GM19043 (cell line): ENCODE measurements around the gene KATNA1.
A peak's percentile ranks its signal among the peaks of the same experiment; 100 is the strongest.

Source experiments
- ATAC-seq: cut with Tn5 transposase; IDR thresholded peaks from one replicate; pipeline ENCODE4 v1.9.1; 2021; ENCODE audit warnings: low read depth; ENCODE audit not compliant: unreplicated experiment

KATNA1 gene

GRCh38 chr6:149614337-149614736 is 34.2 kb downstream of the KATNA1 start:
- no peak for ATAC-seq

GRCh38 chr6:149608381-149608982 is 40.0 kb downstream of the KATNA1 start:
- peak; percentile 64 for ATAC-seq

- ATAC-seq, result no peak
Measured at GRCh38 chr6:149600508-149600907, 48.0 kb downstream of the KATNA1 start.

- no peak for ATAC-seq
Measured at GRCh38 chr6:149593408-149593807, 55.1 kb downstream of the KATNA1 start.

GRCh38 chr6:149592983-149593382 is 55.5 kb downstream of the KATNA1 start:
- no peak for ATAC-seq

GRCh38 chr6:149586149-149586548 is 62.4 kb downstream of the KATNA1 start:
- no peak for ATAC-seq

- ATAC-seq, result no peak
Measured at GRCh38 chr6:149581349-149581748, 67.2 kb downstream of the KATNA1 start.

GRCh38 chr6:149580880-149581279 is 67.6 kb downstream of the KATNA1 start:
- ATAC-seq, result no peak

- ATAC-seq, result no peak
Measured at GRCh38 chr6:149567945-149568585, 80.4 kb downstream of the KATNA1 start.

GRCh38 chr6:149567194-149567586 is 81.3 kb downstream of the KATNA1 start:
- no peak for ATAC-seq

GRCh38 chr6:149566410-149567193 is 81.9 kb downstream of the KATNA1 start:
- ATAC-seq, result peak; percentile 12

- ATAC-seq, result peak; percentile 76
Measured at GRCh38 chr6:149565527-149566409, 82.7 kb downstream of the KATNA1 start, which contains the start of gene GINM1. TSS of gene GINM1 (plus strand) at chr6:149566375. CDS start at chr6:149566415, 40 bp downstream.

GRCh38 chr6:149563928-149564325 is 84.6 kb downstream of the KATNA1 start:
- no peak for ATAC-seq

GRCh38 chr6:149563203-149563927 is 85.1 kb downstream of the KATNA1 start:
- ATAC-seq, result no peak

- ATAC-seq, result no peak
Measured at GRCh38 chr6:149560736-149561135, 87.8 kb downstream of the KATNA1 start.

GRCh38 chr6:149559389-149559788 is 89.1 kb downstream of the KATNA1 start:
- no peak for ATAC-seq

GRCh38 chr6:149558029-149558428 is 90.5 kb downstream of the KATNA1 start:
- no peak for ATAC-seq

GRCh38 chr6:149551920-149552319 is 96.6 kb downstream of the KATNA1 start:
- no peak for ATAC-seq

- peak; percentile 92 for ATAC-seq
Measured at GRCh38 chr6:149545754-149546471, 102.6 kb downstream of the KATNA1 start, which contains the start of gene PPIL4. TSS of gene PPIL4 (minus strand) at chr6:149546043. CDS start at chr6:149546005, 38 bp downstream.
